Progenitor cell of endocrine pancreas (in vitro differentiated cells): Measurements from ENCODE around the gene RALGPS1. TPM values are rescaled to one million over a fixed set of nuclear protein-coding genes. Genes with fewer than 3 reads are reported as not detected.

Experiments used
- DNase-seq: peaks from one replicate; pipeline ENCODE4 v3.0.0; 2021; ENCODE audit warnings: low spot score; ENCODE audit not compliant: unreplicated experiment
- H3K27ac Mint-ChIP-seq: 2 replicates; pipeline ENCODE4 v1.8.0; 2021; ENCODE audit warnings: mild to moderate bottlenecking, moderate library complexity, mixed read lengths
- H3K27me3 Mint-ChIP-seq: 2 replicates; pipeline ENCODE4 v1.8.0; 2021; ENCODE audit warnings: mixed read lengths
- H3K36me3 Mint-ChIP-seq: 2 replicates; pipeline ENCODE4 v1.8.0; 2022; ENCODE audit warnings: mixed read lengths; ENCODE audit not compliant: insufficient read depth
- H3K4me1 Mint-ChIP-seq: 2 replicates; pipeline ENCODE4 v1.8.0; 2021; ENCODE audit warnings: low read depth, mixed read lengths
- H3K4me3 Mint-ChIP-seq: 2 replicates; pipeline ENCODE4 v1.8.0; 2021; ENCODE audit warnings: low read depth, mild to moderate bottlenecking, moderate library complexity, mixed read lengths
- H3K9me3 Mint-ChIP-seq: 2 replicates; pipeline ENCODE4 v1.8.0; 2021; ENCODE audit warnings: low read depth, mixed read lengths
- total RNA-seq: library from RNA; stranded (reverse); gene quantifications from 2 replicates; pipeline ENCODE4 v1.2.1, GENCODE V29; 2021
- TF ChIP-seq, protein P1 (sequence below): fragments of 200-600 bp; sonication (generic); IDR thresholded peaks from one replicate; pipeline ENCODE4 v1.5.0; 2021; ENCODE audit warnings: antibody characterized with exemption, mild to moderate bottlenecking; ENCODE audit not compliant: unreplicated experiment

RALGPS1 gene
- total RNA-seq, 1 donor from 2014 or later, result 39.2 TPM

DNA sequence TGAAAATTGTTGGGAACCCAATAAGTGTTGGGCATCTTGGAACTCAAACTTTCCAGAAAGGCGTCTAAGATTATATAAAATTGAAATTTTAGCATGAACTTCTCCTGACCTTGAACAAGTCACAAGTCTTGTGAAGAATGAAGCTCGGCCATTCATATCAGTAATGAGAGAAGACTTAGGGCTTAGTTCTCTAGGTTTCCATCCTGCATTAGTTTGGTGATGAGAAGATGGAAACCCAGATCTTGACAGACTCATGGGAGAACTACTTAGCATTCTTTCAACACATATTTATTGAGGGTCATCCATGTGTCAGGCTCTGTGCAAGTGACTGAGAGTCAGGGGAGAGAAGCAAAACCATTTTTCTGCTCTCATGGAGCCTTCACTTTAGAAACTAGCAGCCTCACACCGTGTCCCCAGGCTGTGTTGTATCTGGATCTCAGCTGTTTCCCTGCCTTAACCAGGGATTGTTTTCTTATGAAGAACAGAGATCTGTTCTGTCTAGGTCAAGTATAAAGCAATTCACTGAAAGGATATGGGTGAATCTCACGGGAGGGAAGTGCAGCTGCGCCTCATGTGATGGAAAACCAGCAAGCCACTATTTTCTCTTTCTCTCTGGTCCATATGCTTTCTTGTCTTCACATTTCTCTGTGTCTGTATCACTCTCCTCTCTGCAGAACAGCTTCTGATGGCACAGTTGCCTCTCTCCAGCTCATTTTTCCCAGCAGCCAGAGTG, 353.4 kb downstream of the RALGPS1 start:
- H3K27ac Mint-ChIP-seq, result no peak overlapping the region
- H3K4me3 Mint-ChIP-seq, result no peak overlapping the region
- H3K36me3 Mint-ChIP-seq, result peaks cover 10% of the 10 kb centered on the region
- peaks cover 6% of the 10 kb centered on the region for H3K9me3 Mint-ChIP-seq
- no peak for DNase-seq
- peaks cover 35% of the 10 kb centered on the region for H3K4me1 Mint-ChIP-seq
- no peaks in the 10 kb centered on the region for H3K27me3 Mint-ChIP-seq
- TF ChIP-seq, protein P1, sequence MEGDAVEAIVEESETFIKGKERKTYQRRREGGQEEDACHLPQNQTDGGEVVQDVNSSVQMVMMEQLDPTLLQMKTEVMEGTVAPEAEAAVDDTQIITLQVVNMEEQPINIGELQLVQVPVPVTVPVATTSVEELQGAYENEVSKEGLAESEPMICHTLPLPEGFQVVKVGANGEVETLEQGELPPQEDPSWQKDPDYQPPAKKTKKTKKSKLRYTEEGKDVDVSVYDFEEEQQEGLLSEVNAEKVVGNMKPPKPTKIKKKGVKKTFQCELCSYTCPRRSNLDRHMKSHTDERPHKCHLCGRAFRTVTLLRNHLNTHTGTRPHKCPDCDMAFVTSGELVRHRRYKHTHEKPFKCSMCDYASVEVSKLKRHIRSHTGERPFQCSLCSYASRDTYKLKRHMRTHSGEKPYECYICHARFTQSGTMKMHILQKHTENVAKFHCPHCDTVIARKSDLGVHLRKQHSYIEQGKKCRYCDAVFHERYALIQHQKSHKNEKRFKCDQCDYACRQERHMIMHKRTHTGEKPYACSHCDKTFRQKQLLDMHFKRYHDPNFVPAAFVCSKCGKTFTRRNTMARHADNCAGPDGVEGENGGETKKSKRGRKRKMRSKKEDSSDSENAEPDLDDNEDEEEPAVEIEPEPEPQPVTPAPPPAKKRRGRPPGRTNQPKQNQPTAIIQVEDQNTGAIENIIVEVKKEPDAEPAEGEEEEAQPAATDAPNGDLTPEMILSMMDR, result no peak

DNA sequence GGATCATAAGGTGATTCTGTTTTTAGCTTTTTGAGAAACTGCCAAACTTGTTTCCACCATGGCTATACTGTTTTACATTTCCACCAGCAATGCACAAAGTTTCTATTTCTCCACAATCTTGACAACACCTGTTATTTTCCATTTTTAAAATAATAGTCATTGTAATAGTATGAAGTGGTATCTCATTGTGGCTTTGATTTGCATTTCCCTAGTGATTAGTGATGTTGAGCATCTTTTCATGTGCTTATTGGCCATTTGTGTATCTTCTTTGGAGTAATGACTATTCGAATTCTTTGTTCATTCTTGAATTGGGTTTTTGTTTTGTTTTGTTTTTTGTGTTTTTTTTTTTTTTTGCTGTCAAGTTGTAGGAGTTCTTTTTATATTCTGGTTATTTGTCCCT, 354.9 kb downstream of the RALGPS1 start:
- H3K27me3 Mint-ChIP-seq, result no peaks in the 10 kb centered on the region
- DNase-seq, result no peak
- H3K27ac Mint-ChIP-seq, result no peak overlapping the region
- peaks cover 33% of the 10 kb centered on the region for H3K4me1 Mint-ChIP-seq
- TF ChIP-seq, protein P1, result no peak
- no peak overlapping the region for H3K4me3 Mint-ChIP-seq
- H3K36me3 Mint-ChIP-seq, result peaks cover 12% of the 10 kb centered on the region
- peaks cover 6% of the 10 kb centered on the region for H3K9me3 Mint-ChIP-seq

Other genes with a start within 250 kb of the RALGPS1 start
- gene ZBTB43, start 109.7 kb upstream of the RALGPS1 start, total RNA-seq, result 16.9 and 21.8 TPM in 2 replicates
- 21.5 TPM in 2 replicates for gene ZBTB34, start 54.1 kb upstream of the RALGPS1 start, total RNA-seq
- 4.7 and 5.3 TPM in 2 replicates for gene ANGPTL2, start 207.9 kb downstream of the RALGPS1 start, total RNA-seq